GM18868 (cell line): ENCODE results near the gene DAZAP1.
"Not testable (repeated sequence)": the region's sequence is repeated elsewhere in the genome, so short reads cannot be mapped to it uniquely, and the experiment has no call there.

ENCODE experiments used
- ATAC-seq: cut with Tn5 transposase; IDR thresholded peaks from one replicate; pipeline ENCODE4 v1.9.1; 2021; ENCODE audit warnings: mild to moderate bottlenecking, moderate library complexity; ENCODE audit not compliant: unreplicated experiment

The DAZAP1 gene

GRCh38 chr19:1471010-1471514, 63.7 kb downstream of the DAZAP1 start:
- ATAC-seq: no peak

- no peak for ATAC-seq
Observed at GRCh38 chr19:1471515-1472160, 64.3 kb downstream of the DAZAP1 start.

GRCh38 chr19:1472231-1473084, 65.1 kb downstream of the DAZAP1 start:
- no peak for ATAC-seq

- ATAC-seq: no peak
Observed at GRCh38 chr19:1473085-1473851, 65.9 kb downstream of the DAZAP1 start.

GRCh38 chr19:1474011-1474764, 66.8 kb downstream of the DAZAP1 start:
- no peak for ATAC-seq

GRCh38 chr19:1474765-1475351, 67.5 kb downstream of the DAZAP1 start:
- no peak for ATAC-seq

GRCh38 chr19:1475751-1476437, 68.5 kb downstream of the DAZAP1 start:
- no peak for ATAC-seq

GRCh38 chr19:1477056-1477455, 69.7 kb downstream of the DAZAP1 start:
- ATAC-seq: not testable (repeated sequence)

GRCh38 chr19:1478934-1479707, 71.7 kb downstream of the DAZAP1 start, which contains the start of gene C19orf25:
C19orf25 (minus strand) TSS chr19:1479215; CDS start chr19:1478903, 312 bp downstream.
- peak; percentile 89 for ATAC-seq

- no peak for ATAC-seq
Observed at GRCh38 chr19:1481224-1481892, 74.0 kb downstream of the DAZAP1 start.

- ATAC-seq: no peak
Observed at GRCh38 chr19:1481893-1482360, 74.5 kb downstream of the DAZAP1 start.

- no peak for ATAC-seq
Observed at GRCh38 chr19:1482361-1483130, 75.2 kb downstream of the DAZAP1 start.

GRCh38 chr19:1483131-1483978, 76.0 kb downstream of the DAZAP1 start:
- ATAC-seq: no peak

- no peak for ATAC-seq
Observed at GRCh38 chr19:1483979-1484428, 76.6 kb downstream of the DAZAP1 start.
